ENCODE results near the gene EIF4ENIF1.
A peak's percentile ranks its signal among the peaks of the same experiment; 100 is the strongest.
"Not testable (repeated sequence)": the region's sequence is repeated elsewhere in the genome, so short reads cannot be mapped to it uniquely, and the experiment has no call there.

The EIF4ENIF1 gene

GRCh38 chr22:31489632-31490495 lies at the start of gene EIF4ENIF1:
EIF4ENIF1 (minus strand) TSS chr22:31489842; CDS start chr22:31488718, 1,124 bp downstream.
- DNase-seq (ENCODE audit: low spot score) = peak; percentile 88

DNA sequence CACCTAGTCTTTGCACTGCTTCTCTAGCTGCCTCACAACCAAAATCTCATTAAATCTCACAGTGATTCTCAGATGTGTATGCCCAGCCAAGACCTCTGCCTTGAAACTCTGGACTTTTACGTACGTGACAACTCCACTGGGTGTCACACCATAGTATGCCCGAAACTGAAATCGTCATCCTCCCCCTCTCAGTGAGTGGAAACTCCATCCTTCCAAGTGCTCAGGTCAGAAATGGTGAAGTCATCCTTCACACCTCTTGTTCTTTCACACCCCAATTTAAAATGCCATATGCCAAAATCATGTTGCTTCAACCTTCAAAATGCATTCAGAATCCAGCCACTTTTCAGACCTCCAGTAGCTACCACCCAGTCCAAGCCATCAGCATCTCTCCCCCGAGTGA lies 49.2 kb upstream of the EIF4ENIF1 start:
- peak; percentile 77 for DNase-seq (ENCODE audit: low spot score)

- peak; percentile 89 for DNase-seq (ENCODE audit: low spot score)
These were observed 47.4 kb upstream of the EIF4ENIF1 start for GRCh38 chr22:31537019-31537535.

DNA sequence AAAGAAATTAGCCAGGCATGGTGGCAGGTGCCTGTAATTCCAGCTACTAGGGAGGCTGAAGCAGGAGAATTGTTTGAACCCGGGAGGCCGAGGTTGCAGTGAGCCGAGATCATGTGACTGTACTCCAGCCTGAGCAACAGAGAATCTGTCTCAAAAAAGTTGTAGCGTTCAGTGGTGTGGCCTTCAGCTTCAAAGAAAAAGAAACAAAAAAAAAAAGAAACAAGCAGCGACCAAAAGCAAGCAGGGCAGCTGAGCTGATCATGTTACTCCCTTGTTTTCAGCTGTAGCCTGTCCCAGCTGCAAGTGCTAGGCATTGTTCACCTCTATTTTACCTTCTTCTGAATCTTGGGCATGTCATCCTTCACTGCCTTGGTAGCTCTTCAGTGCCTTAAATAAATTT lies 43.7 kb upstream of the EIF4ENIF1 start:
- no peak for DNase-seq (ENCODE audit: low spot score)

DNA sequence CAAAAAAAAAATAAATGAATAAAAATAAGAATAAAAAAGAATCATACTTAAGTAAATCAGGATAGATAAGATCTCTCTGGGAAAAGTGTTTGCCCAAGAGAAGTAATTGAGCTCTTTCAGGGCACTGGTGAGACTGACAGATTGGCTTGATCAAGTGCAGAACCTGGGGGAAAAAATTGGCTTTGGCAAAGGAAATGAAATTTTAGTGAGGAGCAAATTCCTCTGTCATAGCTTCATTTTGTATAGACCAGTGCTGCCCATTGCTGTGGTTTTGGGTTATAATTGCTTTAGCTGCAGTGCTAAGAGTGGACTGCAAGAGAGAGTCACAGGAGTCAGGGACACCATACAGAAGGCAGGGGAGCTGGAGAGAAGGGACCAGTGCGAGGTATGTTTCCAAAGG lies 42.4 kb upstream of the EIF4ENIF1 start:
- DNase-seq (ENCODE audit: low spot score) = no peak

- DNase-seq (ENCODE audit: low spot score) = no peak
These were observed 41.2 kb upstream of the EIF4ENIF1 start for GRCh38 chr22:31530823-31531195.

DNA sequence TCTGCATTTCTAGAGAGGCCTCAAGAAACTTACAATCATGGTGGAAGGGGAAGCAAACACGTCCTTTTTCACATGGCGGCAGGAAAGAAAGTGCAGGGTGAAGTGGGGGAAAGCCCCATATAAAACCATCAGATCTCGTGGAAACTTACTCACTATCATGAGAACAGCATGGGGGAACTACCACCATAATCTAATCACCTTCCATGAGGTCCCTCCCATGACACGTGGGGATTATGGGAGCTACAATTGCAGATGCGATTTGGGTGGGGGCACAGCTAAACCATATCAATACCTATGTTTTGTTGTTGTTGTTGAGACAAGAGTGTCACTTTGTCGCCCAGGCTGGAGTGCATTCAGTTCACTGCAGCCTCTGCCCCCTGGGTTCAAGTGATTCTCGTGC lies 36.6 kb upstream of the EIF4ENIF1 start:
- peak; percentile 59 for DNase-seq (ENCODE audit: low spot score)

GRCh38 chr22:31524132-31524531 lies 34.5 kb upstream of the EIF4ENIF1 start:
- DNase-seq (ENCODE audit: low spot score) = peak; percentile 62

- DNase-seq (ENCODE audit: low spot score) = peak; percentile 44
These were observed 30.4 kb upstream of the EIF4ENIF1 start for GRCh38 chr22:31520051-31520450.

GRCh38 chr22:31509061-31509762 lies 19.6 kb upstream of the EIF4ENIF1 start:
- DNase-seq (ENCODE audit: low spot score) = no peak

DNA sequence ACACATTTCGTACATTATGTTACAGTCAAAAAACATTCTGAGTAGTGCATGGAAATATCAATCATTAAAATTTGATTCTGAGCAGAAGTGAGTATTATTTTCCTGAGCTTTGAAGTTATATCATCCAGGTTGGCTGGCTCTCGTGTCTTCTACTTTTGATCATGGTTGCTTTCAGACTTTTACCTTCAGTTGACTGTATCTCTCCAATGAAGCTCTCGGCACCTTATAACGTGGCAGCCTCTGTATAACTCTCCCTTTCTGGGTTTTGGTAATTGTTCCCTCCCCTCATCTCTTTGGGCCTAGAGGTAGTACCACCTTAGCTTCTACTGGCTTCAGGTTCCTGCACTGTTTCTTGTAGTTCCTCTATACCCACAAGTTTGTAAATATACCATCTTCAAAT lies 18.9 kb upstream of the EIF4ENIF1 start:
- no peak for DNase-seq (ENCODE audit: low spot score)

GRCh38 chr22:31507517-31507916 lies 17.9 kb upstream of the EIF4ENIF1 start:
- not testable (repeated sequence) for DNase-seq (ENCODE audit: low spot score)

DNA sequence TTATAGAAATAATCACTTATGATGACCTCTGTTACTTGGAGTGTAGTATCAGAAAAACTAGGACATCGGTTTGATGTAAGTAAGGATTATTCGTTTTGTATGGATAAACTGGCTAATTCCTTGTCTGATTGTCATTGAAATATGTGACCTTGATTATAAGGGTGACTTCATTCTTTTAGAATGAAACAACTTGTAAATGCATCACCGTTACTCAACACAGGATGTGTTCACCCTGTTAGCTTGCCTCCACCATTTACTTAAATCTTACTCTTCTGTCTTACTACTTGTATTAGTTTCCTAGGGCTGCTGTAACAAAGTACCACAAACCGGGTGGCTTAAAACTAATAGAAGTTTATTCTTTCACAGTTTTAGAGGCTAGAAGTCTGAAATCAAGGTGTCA lies 14.6 kb upstream of the EIF4ENIF1 start:
- no peak for DNase-seq (ENCODE audit: low spot score)

GRCh38 chr22:31503211-31503964 lies 13.7 kb upstream of the EIF4ENIF1 start:
- no peak for DNase-seq (ENCODE audit: low spot score)

- no peak for DNase-seq (ENCODE audit: low spot score)
These were observed 12.1 kb upstream of the EIF4ENIF1 start for GRCh38 chr22:31501738-31502137.

GRCh38 chr22:31497148-31497938 lies 7.7 kb upstream of the EIF4ENIF1 start:
- peak; percentile 68 for DNase-seq (ENCODE audit: low spot score)

DNA sequence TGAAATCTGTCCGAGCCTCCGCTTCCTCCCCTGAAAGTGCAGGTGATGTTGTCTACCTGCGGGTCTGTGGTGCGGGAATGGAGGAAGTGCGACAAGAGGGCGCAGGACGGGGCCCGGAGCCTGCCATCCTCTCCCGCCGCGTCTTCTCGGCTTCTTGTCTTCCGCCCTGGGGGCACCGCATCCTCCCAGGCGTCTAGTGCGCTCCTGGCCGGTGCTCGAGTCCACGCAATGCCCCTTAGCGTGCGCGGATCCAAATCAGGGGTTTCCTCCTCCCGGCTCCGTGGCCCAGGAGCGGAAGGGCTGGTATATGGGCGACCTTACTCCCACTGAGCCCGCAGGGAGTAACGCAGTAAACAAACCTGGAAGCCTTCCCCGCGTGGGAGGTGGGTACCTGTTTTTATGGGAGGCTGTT lies 7.1 kb upstream of the EIF4ENIF1 start:
- peak; percentile 39 for DNase-seq (ENCODE audit: low spot score)

DNA sequence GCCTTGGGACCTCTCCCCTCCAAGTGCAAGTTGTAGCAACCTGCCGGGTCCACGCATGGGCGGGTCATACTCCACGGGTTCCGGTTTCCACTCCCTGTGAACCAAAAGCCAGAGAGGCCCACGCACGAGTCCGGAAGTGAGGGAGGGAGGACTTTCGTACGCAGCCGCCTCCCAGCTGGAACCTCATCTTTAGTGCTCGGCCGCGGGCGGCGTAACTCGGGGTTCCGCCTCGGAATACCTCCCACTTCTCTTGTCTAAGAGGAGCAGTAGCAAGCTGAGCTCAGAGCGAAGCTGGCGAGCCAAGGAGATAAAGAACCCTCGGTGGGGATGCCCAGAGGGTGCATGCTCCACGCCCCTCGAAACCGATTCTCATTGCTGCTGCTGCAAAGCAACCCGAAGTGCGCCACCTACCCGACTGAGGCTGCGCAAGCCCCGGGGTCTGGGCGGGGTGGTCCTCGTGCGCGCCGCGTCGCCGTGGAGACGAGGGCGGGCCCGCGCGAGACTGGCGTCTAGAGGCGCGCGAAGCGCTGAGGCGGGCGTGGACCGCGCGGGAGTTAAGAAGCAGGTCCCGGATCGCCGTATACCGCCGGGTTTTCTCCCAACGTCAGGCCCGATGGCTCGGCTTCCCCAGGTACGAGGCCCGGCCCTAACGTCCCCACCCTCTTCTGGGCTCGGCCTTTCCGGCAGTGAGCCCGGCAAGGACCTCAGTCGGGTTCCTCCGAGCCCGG lies 6.5 kb upstream of the EIF4ENIF1 start, which contains the start of gene SFI1:
Gene SFI1, plus strand, starts transcription at position 530 of the 728 bp plus-strand sequence. CDS start 11,749 bp downstream, outside the sequence.
- peak; percentile 96 for DNase-seq (ENCODE audit: low spot score)

- no peak for DNase-seq (ENCODE audit: low spot score)
These were observed 5.7 kb upstream of the EIF4ENIF1 start for GRCh38 chr22:31495343-31495742.

DNA sequence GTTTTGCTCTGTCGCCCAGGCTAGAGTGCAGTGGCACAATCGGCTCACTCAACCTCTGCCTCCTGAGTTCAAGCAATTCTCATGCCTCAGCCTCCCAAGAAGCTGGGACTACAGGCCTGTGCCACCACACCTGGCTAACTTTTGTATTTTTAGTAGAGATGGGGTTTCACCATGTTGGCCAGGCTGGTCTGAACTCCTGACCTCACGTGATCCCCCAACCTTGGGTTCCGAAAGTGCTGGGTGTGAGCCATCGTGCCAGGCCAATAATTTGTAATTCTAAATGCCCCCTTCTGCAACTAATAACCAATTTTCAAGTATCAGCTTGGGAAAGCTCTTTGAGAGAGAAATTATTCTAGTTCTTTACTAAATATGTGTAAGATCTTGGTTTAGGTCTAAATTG lies 3.7 kb upstream of the EIF4ENIF1 start:
- not testable (repeated sequence) for DNase-seq (ENCODE audit: low spot score)

GRCh38 chr22:31492151-31492550 lies 2.5 kb upstream of the EIF4ENIF1 start:
- no peak for DNase-seq (ENCODE audit: low spot score)

All from activated CD4-positive, alpha-beta T cell treated with anti-CD3 and anti-CD28 coated beads, Interleukin-2, Interleukin-4, amounts not matched to agents 100 ng/mL and 50 ng/mL, durations not matched to agents 16 hours and 8 hours (primary cell).